HCT116 (cell line): ENCODE measurements around the gene CRHR1. TPM values are rescaled to one million over a fixed set of nuclear protein-coding genes. Genes with fewer than 3 reads are reported as not detected.
A peak's percentile ranks its signal among the peaks of the same experiment; 100 is the strongest.

Source experiments
- ATAC-seq: fragments of 200-7000 bp; cut with Tn5 transposase; 2 replicates; pipeline ENCODE4 v1.9.1; 2020; ENCODE audit warnings: mild to moderate bottlenecking, moderate library complexity
- BruUV-seq: library from RNA; stranded (reverse); fragments of 400-500 nt; replicated peaks from 2 replicates; lab custom pipeline; 2021; lab: Mats Ljungman, UMichigan
- CTCF ChIA-PET: fragments of 300-600 bp; sonication (Branson Sonifier 250); formaldehyde crosslinking; loops from one replicate; lab custom pipeline; 2021; ENCODE audit warnings: antibody characterized with exemption; lab: Charles Lee
- POLR2A ChIA-PET: fragments of 300-600, 350-600 bp; sonication (Branson Sonifier 250); formaldehyde crosslinking; loops from one replicate; lab custom pipeline; 2021; ENCODE audit warnings: antibody characterized with exemption; lab: Charles Lee
- RAD21 ChIA-PET, 2 experiments: fragments of 300-600 bp; sonication (Branson Sonifier 250); formaldehyde crosslinking; loops; one replicate each; lab custom pipeline; 2023; ENCODE audit warnings: low total read pairs in 2 of 2; ENCODE audit not compliant: uncharacterized antibody in 2 of 2, unreplicated experiment in 2 of 2, low non-redundant PET in 1 of 2; lab: Charles Lee
- DNase-seq: peaks from one replicate; pipeline ENCODE4 v3.0.0-alpha.2; 2010; ENCODE audit warnings: low read depth, low spot score
- H2AFZ ChIP-seq: fragments of 200-600 bp; shearing (Covaris generic), sonication (generic); 2 replicates; pipeline ENCODE4 v1.6.1; 2017; ENCODE audit warnings: low read depth, mixed run types, mixed read lengths, antibody characterized with exemption, low read length; ENCODE audit not compliant: poor library complexity, severe bottlenecking
- H3K27ac ChIP-seq: 2 replicates; pipeline ENCODE4 v1.5.1; 2012; ENCODE audit warnings: low read depth, low read length
- H3K27me3 ChIP-seq: fragments of 200-600 bp; sonication (generic); 2 replicates; pipeline ENCODE4 v1.6.1; 2016; ENCODE audit warnings: mixed run types, low read length, mixed read lengths; ENCODE audit not compliant: insufficient read depth
- H3K36me3 ChIP-seq, 2 experiments: fragments of 200-500 bp in 1 of 2; fragments of 200-600 bp in 1 of 2; sonication (Bioruptor generic) in 1 of 2; sonication (generic) in 1 of 2; 2 replicates each; pipeline versions ENCODE4 v1.5.1 to v1.6.1; 2014 to 2016; ENCODE audit warnings: low read length in 2 of 2, inconsistent platforms in 1 of 2, mixed read lengths in 1 of 2, mixed run types in 1 of 2; ENCODE audit not compliant: insufficient read depth in 2 of 2, control insufficient read depth in 1 of 2
- H3K4me1 ChIP-seq, 2 experiments: fragments of 200-600 bp in 1 of 2; sonication (generic) in 1 of 2; 2 replicates each; pipeline versions ENCODE4 v1.5.1 to v1.6.1; 2012 to 2017; ENCODE audit warnings: low read length in 2 of 2, inconsistent platforms in 1 of 2, mild to moderate bottlenecking in 1 of 2, mixed read lengths in 1 of 2, mixed run types in 1 of 2, moderate library complexity in 1 of 2; ENCODE audit not compliant: insufficient read depth in 2 of 2, control insufficient read depth in 1 of 2
- H3K4me2 ChIP-seq: fragments of 200-600 bp; sonication (generic); 2 replicates; pipeline ENCODE4 v1.6.1; 2017; ENCODE audit warnings: mixed run types, low read length, mixed read lengths
- H3K4me3 ChIP-seq, 2 experiments: fragments of 200-600 bp in 1 of 2; sonication (generic) in 1 of 2; replicated peaks in 1 of 2; 2 replicates each; pipeline ENCODE4 v1.5.1; 2011 to 2016; ENCODE audit warnings: low read length in 2 of 2, control low read depth in 1 of 2, low read depth in 1 of 2, mild to moderate bottlenecking in 1 of 2, mixed read lengths in 1 of 2, mixed run types in 1 of 2
- H3K79me2 ChIP-seq: fragments of 200-600 bp; sonication (generic); 2 replicates; pipeline ENCODE4 v1.6.1; 2017; ENCODE audit warnings: mild to moderate bottlenecking, mixed run types, low read length, moderate library complexity, mixed read lengths; ENCODE audit not compliant: insufficient read depth
- H3K9ac ChIP-seq: fragments of 200-600 bp; sonication (generic); 2 replicates; pipeline ENCODE4 v1.6.1; 2016; ENCODE audit warnings: low read length, mixed read lengths
- H3K9me2 ChIP-seq: fragments of 200-600 bp; sonication (generic), shearing (Covaris generic); 2 replicates; pipeline ENCODE4 v1.6.1; 2017; ENCODE audit warnings: mixed run types, mild to moderate bottlenecking, moderate library complexity; ENCODE audit not compliant: insufficient read depth
- H3K9me3 ChIP-seq, 2 experiments: fragments of 200-500 bp in 1 of 2; fragments of 200-600 bp in 1 of 2; sonication (Bioruptor generic) in 1 of 2; sonication (generic) in 1 of 2; 2 replicates each; pipeline ENCODE4 v1.6.1; 2014 to 2017; ENCODE audit warnings: low read length in 2 of 2, mixed read lengths in 2 of 2, inconsistent platforms in 1 of 2, low read depth in 1 of 2, mild to moderate bottlenecking in 1 of 2, mixed run types in 1 of 2, moderate library complexity in 1 of 2; ENCODE audit not compliant: control insufficient read depth in 1 of 2, insufficient read depth in 1 of 2
- H4K20me1 ChIP-seq: fragments of 200-600 bp; sonication (generic), shearing (Covaris generic); 2 replicates; pipeline ENCODE4 v1.6.1; 2017; ENCODE audit warnings: mixed run types, mild to moderate bottlenecking, moderate library complexity; ENCODE audit not compliant: insufficient read depth
- CBX3 ChIP-seq: IDR thresholded peaks from 2 replicates; pipeline ENCODE4 v1.6.1; 2012; ENCODE audit warnings: low read depth
- CEBPB ChIP-seq: IDR thresholded peaks from 2 replicates; pipeline ENCODE4 v1.6.1; 2012; ENCODE audit warnings: low read depth
- ELF1 ChIP-seq: IDR thresholded peaks from 2 replicates; pipeline ENCODE4 v1.6.1; 2012; ENCODE audit warnings: low read depth, borderline replicate concordance
- FOSL1 ChIP-seq: IDR thresholded peaks from 2 replicates; pipeline ENCODE4 v1.6.1; 2012; ENCODE audit warnings: low read depth
- JUND ChIP-seq: IDR thresholded peaks from 2 replicates; pipeline ENCODE4 v1.6.1; 2012
- RAD21 ChIP-seq: IDR thresholded peaks from 2 replicates; pipeline ENCODE4 v1.6.1; 2012; ENCODE audit warnings: low read depth, mild to moderate bottlenecking
- SIN3A ChIP-seq: IDR thresholded peaks from 2 replicates; pipeline ENCODE4 v1.6.1; 2012; ENCODE audit warnings: low read depth
- SP1 ChIP-seq: IDR thresholded peaks from 2 replicates; pipeline ENCODE4 v1.6.1; 2012; ENCODE audit warnings: low read depth
- ZBTB33 ChIP-seq: IDR thresholded peaks from 2 replicates; pipeline ENCODE4 v1.6.1; 2011; ENCODE audit warnings: mild to moderate bottlenecking, low read length, moderate library complexity; ENCODE audit not compliant: insufficient replicate concordance; ENCODE audit errors: extremely low read depth
- ZNF274 ChIP-seq: fragments of 200-500 bp; sonication (Bioruptor generic); IDR thresholded peaks from 2 replicates; pipeline ENCODE4 v1.6.1; 2014; ENCODE audit warnings: mild to moderate bottlenecking, low read depth, low read length, inconsistent platforms
- intact Hi-C: fragments of 100-400 bp; cut with micrococcal nuclease; formaldehyde crosslinking; loops from 2 replicates; pipeline ENCODE4 v1.10.0; 2022
- total RNA-seq: library from RNA; stranded (reverse); gene quantifications from one replicate; pipeline ENCODE4 v1.2.1, GENCODE V29; 2021; ENCODE audit not compliant: unreplicated experiment
- TF ChIP-seq, protein P1 (sequence below): IDR thresholded peaks from 2 replicates; pipeline ENCODE4 v1.6.1; 2012

Gene CRHR1
- total RNA-seq, 1 experiment from 2014 or later, result 0.12 TPM

DNA sequence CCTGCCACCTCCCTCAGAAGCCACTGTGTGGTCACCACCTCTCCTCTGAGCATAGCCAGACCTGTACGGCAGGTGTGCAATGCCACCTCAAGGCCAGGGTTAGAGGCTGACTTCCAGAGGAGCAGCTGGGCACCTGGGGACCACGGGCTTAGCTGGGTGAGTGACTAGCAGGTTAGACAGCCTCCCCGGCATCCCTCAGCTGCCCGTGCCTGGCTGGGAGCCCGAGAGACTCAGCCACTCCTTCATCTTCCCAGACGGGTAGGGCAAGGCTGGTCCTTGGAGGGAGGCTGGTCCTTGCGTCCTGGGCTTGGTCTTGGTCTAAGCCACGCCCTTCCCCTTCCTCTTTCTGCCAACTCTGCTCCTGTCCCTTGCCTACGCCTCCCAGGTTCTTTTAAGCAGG is 7.8 kb downstream of the CRHR1 start:
- ChIA-PET POLR2A (no interaction called here), RAD21 (interaction anchor here in 1 of 2 experiments (1.0 kb wide), 1 partner anchor 70 kb away, joined by 3 read pairs; no protein-coding TSS in a partner anchor), CTCF (no interaction called here)
- DNase-seq, result no peak
- Histone ChIP-seq H3K4me2 (peak overlapping the region; percentile 20; the same call in 1 of the 2 replicates), H3K27me3 (peaks cover 3% of the 10 kb centered on the region; the same call in 1 of the 2 replicates), H3K79me2 (no peaks in the 10 kb centered on the region), H3K9me2 (no peaks in the 10 kb centered on the region), H4K20me1 (no peaks in the 10 kb centered on the region), H3K4me3 (no peak overlapping the region), H2AFZ (no peak overlapping the region), H3K4me1 (peaks cover 25 to 29% of the 10 kb centered on the region in 2 experiments), H3K36me3 (no peaks in the 10 kb centered on the region), H3K9me3 (no peaks in the 10 kb centered on the region), H3K9ac (no peak overlapping the region), H3K27ac (no peak overlapping the region; the same call in 1 of the 2 replicates)
- intact Hi-C loops, result no loop called here
- TF ChIP-seq, protein P1, sequence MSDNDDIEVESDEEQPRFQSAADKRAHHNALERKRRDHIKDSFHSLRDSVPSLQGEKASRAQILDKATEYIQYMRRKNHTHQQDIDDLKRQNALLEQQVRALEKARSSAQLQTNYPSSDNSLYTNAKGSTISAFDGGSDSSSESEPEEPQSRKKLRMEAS, result no peak
- no peak for TF ChIP-seq CBX3
- TF ChIP-seq RAD21, result no peak
- no peak for TF ChIP-seq SIN3A
- no peak for TF ChIP-seq FOSL1
- no peak for TF ChIP-seq ZBTB33
- peak; percentile 76 for ATAC-seq
- no TSS peak for BruUV-seq

- no peak overlapping the region for H3K9ac ChIP-seq
- intact Hi-C loops, result no loop called here
- no peak overlapping the region for H2AFZ ChIP-seq
- no peaks in the 10 kb centered on the region for H4K20me1 ChIP-seq
- no peak for TF ChIP-seq ZNF274
- no peak for TF ChIP-seq JUND
- TF ChIP-seq ELF1, result no peak
- no peak for TF ChIP-seq CEBPB
- TF ChIP-seq FOSL1, result no peak
- TF ChIP-seq SP1, result no peak
- no peaks in the 10 kb centered on the region for H3K36me3 ChIP-seq
- H3K9me2 ChIP-seq, result no peaks in the 10 kb centered on the region
- no peaks in the 10 kb centered on the region for H3K79me2 ChIP-seq
- H3K4me1 ChIP-seq, result peaks cover 25 to 29% of the 10 kb centered on the region in 2 experiments
- H3K27ac ChIP-seq, result no peak overlapping the region
- no TSS peak for BruUV-seq
- no peak for DNase-seq
- no peaks in the 10 kb centered on the region for H3K9me3 ChIP-seq
- H3K4me3 ChIP-seq, result no peak overlapping the region
- H3K4me2 ChIP-seq, result peak overlapping the region; percentile 20; the same call in 1 of the 2 replicates
- H3K27me3 ChIP-seq, result peaks cover 3% of the 10 kb centered on the region; the same call in 1 of the 2 replicates
- POLR2A ChIA-PET, result no interaction called here
- CTCF ChIA-PET, result no interaction called here
- no peak for ATAC-seq
- RAD21 ChIA-PET, result no interaction called here
Observed at GRCh38 chr17:45792437-45792836, 8.3 kb downstream of the CRHR1 start.
